Karpas-422 (cell line): Measurements from ENCODE around the gene MYO7B. TPM values are rescaled to one million over a fixed set of nuclear protein-coding genes. Genes with fewer than 3 reads are reported as not detected.

Source experiments
- DNase-seq: peaks from one replicate; pipeline ENCODE4 v3.0.0-alpha.2; 2015
- H2AFZ ChIP-seq: fragments of 200-600 bp; sonication (generic); 2 replicates; pipeline ENCODE4 v1.6.1; 2014; ENCODE audit warnings: antibody characterized with exemption, low read length, mixed read lengths
- H3K27ac ChIP-seq: fragments of 200-600 bp; sonication (generic); 2 replicates; pipeline ENCODE4 v1.5.1; 2014; ENCODE audit warnings: mild to moderate bottlenecking, low read length, moderate library complexity
- H3K27me3 ChIP-seq: fragments of 200-600 bp; sonication (generic); 2 replicates; pipeline ENCODE4 v1.6.1; 2014; ENCODE audit warnings: low read length, mixed read lengths
- H3K36me3 ChIP-seq: fragments of 200-600 bp; sonication (generic); 2 replicates; pipeline ENCODE4 v1.6.1; 2014; ENCODE audit warnings: low read length, mixed read lengths; ENCODE audit not compliant: insufficient read depth
- H3K4me1 ChIP-seq: fragments of 200-600 bp; sonication (generic); 2 replicates; pipeline ENCODE4 v1.6.1; 2014; ENCODE audit warnings: mild to moderate bottlenecking, low read length, mixed read lengths
- H3K4me2 ChIP-seq: fragments of 200-600 bp; sonication (generic); 2 replicates; pipeline ENCODE4 v1.6.1; 2014; ENCODE audit warnings: low read length, low read depth, mild to moderate bottlenecking; ENCODE audit not compliant: poor library complexity, severe bottlenecking
- H3K4me3 ChIP-seq: fragments of 200-600 bp; sonication (generic); 2 replicates; pipeline ENCODE4 v1.5.1; 2014; ENCODE audit warnings: mild to moderate bottlenecking, antibody characterized with exemption, low read length, mixed read lengths
- H3K79me2 ChIP-seq: fragments of 200-600 bp; sonication (generic); 2 replicates; pipeline ENCODE4 v1.6.1; 2014; ENCODE audit warnings: mild to moderate bottlenecking, low read length, mixed read lengths
- H3K9ac ChIP-seq: fragments of 200-600 bp; sonication (generic); 2 replicates; pipeline ENCODE4 v1.6.0; 2014; ENCODE audit warnings: low read length
- H3K9me2 ChIP-seq: fragments of 200-600 bp; sonication (generic), shearing (Covaris generic); replicated peaks from 2 replicates; pipeline ENCODE4 v1.6.0; 2014; ENCODE audit warnings: mild to moderate bottlenecking, low read length, moderate library complexity; ENCODE audit not compliant: insufficient read depth
- H3K9me3 ChIP-seq: fragments of 300-700, 200-600 bp; sonication (generic); 2 replicates; pipeline ENCODE4 v1.6.1; 2014; ENCODE audit warnings: low read length, mixed read lengths
- H4K20me1 ChIP-seq: fragments of 200-600 bp; sonication (generic); 2 replicates; pipeline ENCODE4 v1.6.1; 2014; ENCODE audit warnings: mild to moderate bottlenecking, antibody characterized with exemption, low read length, low read depth; ENCODE audit not compliant: insufficient read depth
- total RNA-seq: library from RNA; depleted of rRNA; stranded (reverse); fragments of >200 nt; shearing (Covaris generic); gene quantifications from 2 replicates; pipeline ENCODE4 v1.2.3, GENCODE V29; 2014; ENCODE audit warnings: low replicate concordance

The MYO7B gene
- total RNA-seq, 1 experiment from 2014 or later, result 3.0 TPM

DNA sequence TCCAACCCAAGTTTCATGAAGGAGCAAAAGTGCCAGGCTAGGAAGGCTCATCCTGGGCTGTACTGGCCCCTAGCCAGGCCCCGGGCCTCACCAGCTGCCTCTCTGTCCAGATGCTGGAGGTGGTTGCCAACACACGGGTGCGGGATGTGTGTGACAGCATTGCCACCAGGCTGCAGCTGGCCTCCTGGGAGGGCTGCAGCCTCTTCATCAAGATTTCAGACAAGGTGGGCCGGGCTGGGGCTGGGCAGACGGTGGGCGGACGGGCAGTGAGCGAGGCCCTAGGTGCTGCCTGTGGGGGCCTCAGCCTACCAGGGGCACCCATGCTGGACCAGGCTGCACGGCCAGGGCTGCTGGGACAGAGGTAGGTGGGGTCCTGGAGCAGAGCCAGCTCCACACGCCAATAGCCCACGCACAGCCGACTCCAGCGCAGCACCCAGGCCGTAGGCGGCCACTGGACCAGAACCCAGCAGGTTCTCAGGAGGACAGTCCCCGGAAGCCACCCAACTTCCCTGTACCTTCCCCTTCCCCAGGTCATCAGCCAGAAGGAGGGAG, 98.7 kb downstream of the MYO7B start:
- H2AFZ ChIP-seq, result no peak overlapping the region
- no peaks in the 10 kb centered on the region for H4K20me1 ChIP-seq
- H3K79me2 ChIP-seq, result no peaks in the 10 kb centered on the region
- DNase-seq, result no peak
- H3K9me3 ChIP-seq, result no peaks in the 10 kb centered on the region
- no peaks in the 10 kb centered on the region for H3K36me3 ChIP-seq
- no peaks in the 10 kb centered on the region for H3K27me3 ChIP-seq
- no peaks in the 10 kb centered on the region for H3K9me2 ChIP-seq
- H3K27ac ChIP-seq, result no peak overlapping the region
- no peak overlapping the region for H3K9ac ChIP-seq
- peaks cover 64% of the 10 kb centered on the region for H3K4me1 ChIP-seq
- no peak overlapping the region for H3K4me2 ChIP-seq
- no peak overlapping the region for H3K4me3 ChIP-seq

DNA sequence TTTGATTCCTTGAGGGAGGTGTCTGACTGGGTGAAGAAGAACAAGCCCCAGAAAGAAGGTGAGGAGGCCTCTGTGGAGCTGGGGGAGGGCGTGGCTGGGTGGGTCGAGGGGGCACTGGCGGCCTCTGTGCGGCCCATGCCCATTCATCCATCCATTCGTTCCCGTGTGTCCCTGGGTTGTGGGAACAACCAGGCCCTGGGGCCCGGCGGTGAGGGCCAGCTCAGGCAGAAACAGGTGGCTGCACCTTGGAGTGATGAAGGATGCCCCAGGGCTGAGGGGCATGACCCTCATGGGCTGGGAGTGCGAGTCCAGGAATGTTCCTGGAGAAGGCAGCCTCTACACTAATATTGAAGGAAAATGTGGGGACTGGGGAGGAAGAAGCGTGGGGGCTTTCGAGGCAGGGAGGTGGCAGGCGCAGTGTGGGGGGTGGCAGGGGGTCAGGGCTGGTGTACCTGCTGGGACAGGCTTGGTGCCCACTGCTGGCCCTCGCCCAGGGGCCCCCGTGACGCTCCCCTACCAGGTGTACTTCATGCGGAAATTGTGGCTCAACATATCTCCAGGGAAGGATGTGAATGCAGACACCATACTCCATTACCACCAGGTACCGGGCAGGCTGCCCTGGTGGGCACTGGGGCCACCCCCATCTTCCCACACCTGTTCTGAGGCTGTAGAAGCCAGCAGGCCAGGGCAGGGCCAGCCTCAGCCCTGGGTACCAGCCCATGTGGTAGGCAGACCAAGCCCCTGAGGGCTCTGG, 99.3 kb downstream of the MYO7B start:
- H3K36me3 ChIP-seq, result no peaks in the 10 kb centered on the region
- H3K79me2 ChIP-seq, result no peaks in the 10 kb centered on the region
- H3K27me3 ChIP-seq, result no peaks in the 10 kb centered on the region
- no peaks in the 10 kb centered on the region for H3K9me3 ChIP-seq
- H4K20me1 ChIP-seq, result no peaks in the 10 kb centered on the region
- H2AFZ ChIP-seq, result no peak overlapping the region
- H3K9me2 ChIP-seq, result no peaks in the 10 kb centered on the region
- no peak overlapping the region for H3K9ac ChIP-seq
- H3K4me1 ChIP-seq, result peaks cover 70% of the 10 kb centered on the region
- no peak for DNase-seq
- H3K4me3 ChIP-seq, result no peak overlapping the region
- H3K4me2 ChIP-seq, result no peak overlapping the region
- no peak overlapping the region for H3K27ac ChIP-seq

DNA sequence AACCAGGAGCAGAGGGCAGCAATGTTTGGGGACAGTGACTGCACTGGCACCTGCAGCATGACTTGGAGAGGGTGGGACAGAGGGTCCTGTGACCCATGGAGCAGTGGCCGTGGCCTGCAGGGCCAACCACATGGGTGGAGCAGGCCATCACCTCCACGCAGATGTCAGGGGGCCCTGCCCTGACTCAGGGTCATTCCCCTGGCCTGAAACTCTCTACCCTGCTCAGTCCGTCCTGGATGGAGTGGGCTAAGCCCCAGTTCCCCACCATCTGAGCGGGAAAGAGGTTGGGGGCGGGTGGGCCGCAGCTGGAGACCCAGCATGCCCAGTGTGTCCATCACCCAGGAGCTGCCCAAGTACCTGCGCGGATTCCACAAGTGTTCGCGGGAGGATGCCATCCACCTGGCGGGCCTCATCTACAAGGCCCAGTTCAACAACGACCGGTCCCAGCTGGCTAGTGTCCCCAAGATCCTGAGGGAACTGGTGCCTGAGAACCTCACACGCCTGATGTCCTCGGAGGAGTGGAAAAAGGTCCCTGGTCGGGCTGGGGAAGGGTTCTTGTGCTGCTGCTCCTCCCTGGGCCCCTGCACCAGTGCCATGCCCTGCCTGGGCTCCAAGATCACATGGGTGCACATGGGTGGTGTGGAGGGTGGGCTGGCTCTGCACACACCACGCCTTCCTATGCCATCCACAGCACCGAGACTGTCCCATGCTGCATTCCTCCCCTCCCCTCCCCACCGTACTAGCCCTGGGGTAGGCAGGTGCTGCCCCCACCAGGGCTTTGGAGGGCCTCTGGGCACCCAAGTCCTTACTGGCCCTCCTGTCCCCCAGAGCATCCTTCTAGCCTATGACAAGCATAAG, 100.1 kb downstream of the MYO7B start:
- Histone ChIP-seq H3K9ac (no peak overlapping the region), H3K4me2 (no peak overlapping the region), H3K36me3 (no peaks in the 10 kb centered on the region), H3K4me3 (no peak overlapping the region), H3K79me2 (no peaks in the 10 kb centered on the region), H2AFZ (no peak overlapping the region), H3K27me3 (no peaks in the 10 kb centered on the region), H3K4me1 (peaks cover 73% of the 10 kb centered on the region), H3K9me2 (no peaks in the 10 kb centered on the region), H3K9me3 (no peaks in the 10 kb centered on the region), H4K20me1 (no peaks in the 10 kb centered on the region), H3K27ac (no peak overlapping the region)
- DNase-seq, result no peak

DNA sequence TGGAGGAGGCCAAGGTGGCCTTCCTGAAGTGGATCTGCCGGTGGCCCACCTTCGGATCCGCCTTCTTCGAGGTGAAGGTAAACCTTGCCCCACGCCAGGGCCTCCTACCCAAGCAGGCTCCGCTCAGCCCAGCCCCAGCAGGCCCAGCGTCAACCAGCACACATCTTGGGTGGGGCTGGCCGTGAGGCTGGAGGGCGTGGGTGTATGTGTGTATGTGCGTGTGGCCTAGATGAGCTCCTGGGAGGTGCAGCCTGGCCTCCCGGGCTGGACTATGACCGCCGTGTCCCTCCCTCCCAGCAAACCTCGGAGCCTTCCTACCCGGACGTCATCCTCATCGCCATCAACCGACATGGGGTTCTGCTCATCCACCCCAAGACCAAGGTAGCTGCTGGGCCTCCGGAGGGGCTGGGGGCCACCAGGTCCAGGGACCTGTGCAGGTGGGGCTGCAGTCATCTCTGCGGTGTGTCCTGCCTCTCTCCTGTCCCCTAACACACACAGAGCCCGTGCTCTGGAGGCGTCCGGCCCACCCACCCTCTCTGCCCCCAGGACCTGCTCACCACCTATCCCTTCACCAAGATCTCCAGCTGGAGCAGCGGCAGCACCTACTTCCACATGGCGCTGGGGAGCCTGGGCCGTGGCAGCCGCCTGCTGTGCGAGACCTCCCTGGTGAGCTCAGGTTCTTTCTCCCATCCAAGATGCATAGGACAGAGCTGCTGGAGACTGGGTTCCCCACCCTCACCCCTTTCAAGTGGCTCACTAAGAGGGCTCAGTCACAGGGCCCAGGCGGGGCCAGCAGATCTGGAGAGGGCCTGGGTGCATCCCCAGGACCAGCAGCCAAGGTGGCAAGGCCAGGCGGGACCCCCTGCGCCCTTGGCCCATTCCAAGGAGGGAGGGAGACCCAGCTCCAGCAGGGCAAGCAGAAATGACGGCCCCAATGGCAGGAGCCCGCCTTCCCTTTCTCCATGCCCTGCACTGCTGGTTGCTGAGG, 101.1 kb downstream of the MYO7B start:
- no peak overlapping the region for H3K9ac ChIP-seq
- H2AFZ ChIP-seq, result no peak overlapping the region
- H3K27me3 ChIP-seq, result no peaks in the 10 kb centered on the region
- H3K4me2 ChIP-seq, result no peak overlapping the region
- no peak for DNase-seq
- H3K9me2 ChIP-seq, result no peaks in the 10 kb centered on the region
- H3K79me2 ChIP-seq, result no peaks in the 10 kb centered on the region
- H3K9me3 ChIP-seq, result no peaks in the 10 kb centered on the region
- no peaks in the 10 kb centered on the region for H4K20me1 ChIP-seq
- H3K27ac ChIP-seq, result no peak overlapping the region
- H3K4me1 ChIP-seq, result peaks cover 69% of the 10 kb centered on the region
- H3K36me3 ChIP-seq, result no peaks in the 10 kb centered on the region
- no peak overlapping the region for H3K4me3 ChIP-seq

DNA sequence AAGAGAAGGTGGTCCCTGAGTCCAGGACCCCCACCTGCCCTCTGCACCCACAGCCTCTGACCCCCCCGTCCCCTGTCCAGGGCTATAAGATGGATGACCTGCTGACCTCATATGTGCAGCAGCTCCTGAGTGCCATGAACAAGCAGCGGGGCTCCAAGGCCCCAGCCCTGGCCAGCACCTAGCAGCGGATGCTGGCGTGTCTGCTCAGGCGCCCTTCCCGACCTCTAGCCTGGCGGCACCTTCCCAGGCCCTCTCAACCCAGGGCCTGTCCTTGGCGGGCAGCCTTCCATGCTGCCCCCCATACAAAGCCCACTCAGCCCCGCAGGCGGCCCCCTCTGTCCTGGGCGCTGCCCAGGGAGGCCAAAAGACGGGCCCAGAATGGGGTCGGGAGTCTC, 101.8 kb downstream of the MYO7B start:
- H3K27me3 ChIP-seq, result no peaks in the 10 kb centered on the region
- no peaks in the 10 kb centered on the region for H3K79me2 ChIP-seq
- H3K9ac ChIP-seq, result no peak overlapping the region
- no peak for DNase-seq
- no peak overlapping the region for H3K4me2 ChIP-seq
- no peaks in the 10 kb centered on the region for H3K9me2 ChIP-seq
- no peak overlapping the region for H2AFZ ChIP-seq
- no peak overlapping the region for H3K27ac ChIP-seq
- no peaks in the 10 kb centered on the region for H3K36me3 ChIP-seq
- no peaks in the 10 kb centered on the region for H4K20me1 ChIP-seq
- no peaks in the 10 kb centered on the region for H3K9me3 ChIP-seq
- peaks cover 65% of the 10 kb centered on the region for H3K4me1 ChIP-seq
- no peak overlapping the region for H3K4me3 ChIP-seq

DNA sequence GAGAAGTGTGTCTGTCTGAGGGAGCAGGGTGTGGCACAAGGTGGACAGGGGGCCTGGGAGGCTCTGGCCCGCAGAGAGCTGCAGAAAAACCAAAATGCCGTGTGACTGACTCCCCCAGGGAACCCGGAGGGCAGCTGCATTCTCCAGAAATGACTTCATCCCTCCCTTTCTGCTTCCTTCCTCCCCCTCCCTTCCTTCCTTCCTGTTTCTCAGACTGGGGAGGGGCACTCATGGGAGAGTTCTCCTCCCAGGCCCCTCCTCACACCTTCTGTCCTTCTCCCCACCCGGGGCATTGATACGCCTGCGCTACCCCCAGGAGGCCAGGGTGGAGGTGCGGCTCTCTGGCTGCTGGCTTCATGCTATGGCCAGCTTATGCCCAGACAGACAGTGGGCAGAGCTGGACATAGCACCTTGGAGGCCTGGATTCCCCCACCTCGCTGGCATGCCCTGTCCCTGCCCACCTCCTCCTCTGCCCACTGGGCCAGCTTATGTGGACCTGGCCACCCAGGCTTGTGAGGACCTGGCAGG, 102.3 kb downstream of the MYO7B start:
- Histone ChIP-seq H3K36me3 (no peaks in the 10 kb centered on the region), H3K4me2 (no peak overlapping the region), H3K9me2 (no peaks in the 10 kb centered on the region), H3K79me2 (no peaks in the 10 kb centered on the region), H3K27me3 (no peaks in the 10 kb centered on the region), H3K9ac (no peak overlapping the region), H3K4me3 (no peak overlapping the region), H3K9me3 (no peaks in the 10 kb centered on the region), H3K27ac (no peak overlapping the region), H4K20me1 (no peaks in the 10 kb centered on the region), H3K4me1 (peaks cover 60% of the 10 kb centered on the region), H2AFZ (no peak overlapping the region)
- DNase-seq, result no peak

DNA sequence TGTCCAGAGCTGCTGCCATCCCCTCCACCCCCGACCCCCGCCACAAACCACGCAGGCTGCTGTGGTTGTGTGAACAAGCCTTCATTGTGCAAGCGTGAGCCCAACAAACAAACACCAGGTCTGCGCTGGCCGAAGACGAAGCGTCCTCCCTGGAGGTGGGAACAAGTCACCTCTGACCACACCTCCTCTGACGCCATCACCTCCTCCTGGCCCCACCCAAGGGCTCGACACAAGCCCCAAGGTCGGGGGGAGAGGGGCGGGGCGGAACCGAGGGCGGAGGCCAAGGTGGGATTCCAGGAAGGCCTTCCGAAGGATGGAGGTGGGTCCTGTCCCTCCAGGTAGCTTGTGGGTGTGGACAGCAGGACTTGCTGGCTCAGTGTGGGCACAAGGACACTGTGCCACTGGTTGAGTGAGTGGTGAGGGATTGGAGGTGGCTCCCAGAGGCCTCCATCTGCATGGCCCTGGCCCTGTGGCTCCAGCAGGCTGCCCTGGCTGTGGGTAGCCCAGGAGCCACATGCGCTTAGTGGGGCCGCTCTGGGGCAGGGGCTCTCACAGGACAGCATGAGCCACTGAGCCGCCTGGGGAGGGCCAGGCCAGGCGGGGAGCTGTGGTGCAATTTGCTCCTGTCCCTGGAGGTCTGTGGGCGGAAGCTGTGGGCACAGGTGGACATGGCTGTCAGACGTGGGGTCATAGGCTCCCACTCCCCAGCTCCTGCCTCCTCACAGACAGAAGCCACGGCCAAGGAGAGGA, 103.1 kb downstream of the MYO7B start:
- no peak for DNase-seq
- no peaks in the 10 kb centered on the region for H3K9me3 ChIP-seq
- no peaks in the 10 kb centered on the region for H4K20me1 ChIP-seq
- no peaks in the 10 kb centered on the region for H3K27me3 ChIP-seq
- H3K9ac ChIP-seq, result no peak overlapping the region
- H3K4me1 ChIP-seq, result peaks cover 52% of the 10 kb centered on the region
- no peaks in the 10 kb centered on the region for H3K9me2 ChIP-seq
- H3K36me3 ChIP-seq, result no peaks in the 10 kb centered on the region
- no peak overlapping the region for H3K4me2 ChIP-seq
- H3K79me2 ChIP-seq, result no peaks in the 10 kb centered on the region
- H3K27ac ChIP-seq, result no peak overlapping the region
- no peak overlapping the region for H3K4me3 ChIP-seq
- no peak overlapping the region for H2AFZ ChIP-seq
